H54 (cell line): ENCODE results near the gene CTSZ.

Source experiments
- DNase-seq: peaks from one replicate; pipeline ENCODE4 v3.0.0; 2011; ENCODE audit warnings: low spot score, mixed read lengths; ENCODE audit not compliant: insufficient read length
- FAIRE-seq: peaks from 3 replicates; lab custom pipeline; 2011; peaks lifted over from hg19 to GRCh38; lab: Jason Lieb, UNC
- POLR2A ChIP-seq: IDR thresholded peaks from 2 replicates; pipeline ENCODE4 v1.6.1; 2011; ENCODE audit warnings: low read depth, mild to moderate bottlenecking, low read length

Gene CTSZ

GRCh38 chr20:59025511-59025910, 18.5 kb upstream of the CTSZ start:
- no peak for TF ChIP-seq POLR2A
- no peak for DNase-seq
- no peak for FAIRE-seq

- DNase-seq (no peak), FAIRE-seq (no peak)
- no peak for TF ChIP-seq POLR2A
These were observed 18.0 kb upstream of the CTSZ start for GRCh38 chr20:59025086-59025485.

DNA sequence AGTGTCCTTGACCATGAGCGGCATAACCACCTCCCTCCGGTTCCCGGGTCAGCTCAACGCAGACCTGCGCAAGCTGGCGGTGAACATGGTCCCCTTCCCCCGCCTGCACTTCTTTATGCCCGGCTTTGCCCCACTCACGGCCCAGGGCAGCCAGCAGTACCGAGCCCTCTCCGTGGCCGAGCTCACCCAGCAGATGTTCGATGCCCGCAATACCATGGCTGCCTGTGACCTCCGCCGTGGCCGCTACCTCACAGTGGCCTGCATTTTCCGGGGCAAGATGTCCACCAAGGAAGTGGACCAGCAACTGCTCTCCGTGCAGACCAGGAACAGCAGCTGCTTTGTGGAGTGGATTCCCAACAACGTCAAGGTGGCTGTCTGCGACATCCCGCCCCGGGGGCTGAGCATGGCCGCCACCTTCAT, 17.1 kb upstream of the CTSZ start:
- DNase-seq (no peak), FAIRE-seq (no peak)
- no peak for TF ChIP-seq POLR2A

DNA sequence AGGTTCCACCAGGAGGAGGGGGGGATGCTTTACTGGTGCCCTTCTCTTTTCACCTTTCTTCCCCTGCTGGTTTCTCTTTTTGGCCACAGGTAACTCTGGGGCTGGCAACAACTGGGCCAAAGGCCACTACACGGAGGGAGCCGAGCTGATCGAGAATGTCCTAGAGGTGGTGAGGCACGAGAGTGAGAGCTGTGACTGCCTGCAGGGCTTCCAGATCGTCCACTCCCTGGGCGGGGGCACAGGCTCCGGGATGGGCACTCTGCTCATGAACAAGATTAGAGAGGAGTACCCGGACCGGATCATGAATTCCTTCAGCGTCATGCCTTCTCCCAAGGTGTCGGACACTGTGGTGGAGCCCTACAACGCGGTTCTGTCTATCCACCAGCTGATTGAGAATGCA, 16.6 kb upstream of the CTSZ start:
- TF ChIP-seq POLR2A: no peak
- no peak for FAIRE-seq
- DNase-seq: no peak

- no peak for FAIRE-seq
- DNase-seq: no peak
- no peak for TF ChIP-seq POLR2A
These were observed 15.7 kb upstream of the CTSZ start for GRCh38 chr20:59022754-59023153.

GRCh38 chr20:59020938-59021551, 14.0 kb upstream of the CTSZ start:
- DNase-seq: no peak
- FAIRE-seq: no peak
- TF ChIP-seq POLR2A: no peak

DNA sequence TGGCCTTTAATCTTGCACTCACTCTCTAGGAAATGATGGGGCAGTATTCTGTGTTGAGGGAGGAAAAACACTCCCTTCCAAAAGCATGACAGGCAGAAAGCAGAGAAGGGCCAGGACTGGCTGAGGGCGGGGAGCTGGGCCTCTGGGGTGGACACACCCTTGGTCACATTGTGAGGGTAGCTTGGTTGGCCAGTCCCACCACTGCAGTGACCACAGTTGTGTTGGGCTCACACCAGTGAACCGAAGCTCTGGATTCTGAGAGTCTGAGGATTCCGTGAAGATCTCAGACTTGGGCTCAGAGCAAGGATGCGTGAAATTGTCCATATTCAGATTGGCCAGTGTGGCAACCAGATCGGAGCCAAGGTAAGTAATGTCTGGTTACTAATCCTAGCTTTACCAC, 12.2 kb upstream of the CTSZ start, which contains the start of gene TUBB1:
Gene TUBB1 (plus strand): TSS at position 213 of the 400 bp plus-strand sequence. CDS start 94 bp downstream, at position 307.
- no peak for DNase-seq
- FAIRE-seq: no peak
- TF ChIP-seq POLR2A: no peak

- no peak for TF ChIP-seq POLR2A
- DNase-seq (no peak), FAIRE-seq (no peak)
These were observed 11.8 kb upstream of the CTSZ start for GRCh38 chr20:59018817-59019216.

GRCh38 chr20:59017493-59018231, 10.6 kb upstream of the CTSZ start:
- FAIRE-seq: no peak
- TF ChIP-seq POLR2A: no peak

GRCh38 chr20:59016795-59017492, 9.9 kb upstream of the CTSZ start:
- TF ChIP-seq POLR2A: no peak
- no peak for DNase-seq
- no peak for FAIRE-seq

More at GRCh38 chr20:59017493-59018231, 10.6 kb upstream of the CTSZ start:
- DNase-seq: no peak

- FAIRE-seq (no peak), DNase-seq (no peak)
- no peak for TF ChIP-seq POLR2A
These were observed 9.0 kb upstream of the CTSZ start for GRCh38 chr20:59015812-59016711.

DNA sequence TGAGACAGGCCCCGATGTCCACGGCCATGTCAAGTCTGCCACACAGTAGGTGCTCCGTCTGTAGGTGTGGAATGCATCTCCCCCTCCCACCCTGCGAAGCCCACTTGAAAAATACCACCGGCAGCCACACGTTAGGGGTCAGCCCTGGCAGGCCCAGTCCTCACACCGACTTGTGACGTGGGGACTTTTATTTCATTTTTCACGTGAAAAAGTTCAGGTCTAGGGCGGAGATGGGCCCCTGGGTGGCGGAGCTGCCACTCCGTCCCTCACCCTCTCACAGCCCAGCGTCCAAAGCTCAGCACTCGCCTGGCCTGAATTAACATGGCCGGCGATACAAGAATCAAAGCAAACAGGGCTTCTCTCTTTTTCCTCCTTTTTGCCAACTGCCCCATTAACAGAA, 8.4 kb upstream of the CTSZ start:
- FAIRE-seq (no peak), DNase-seq (no peak)
- TF ChIP-seq POLR2A: no peak

GRCh38 chr20:59014680-59015389, 7.8 kb upstream of the CTSZ start:
- FAIRE-seq (no peak), DNase-seq (no peak)
- TF ChIP-seq POLR2A: no peak
